Mucosa of stomach (tissue), 1 donor: ENCODE data around the gene VARS2.

Experiments
- H3K27me3 ChIP-seq: one replicate; pipeline ENCODE4 v1.7.0; 2013; ENCODE audit warnings: mild to moderate bottlenecking, low read length; ENCODE audit not compliant: control insufficient read depth, insufficient read depth
- H3K36me3 ChIP-seq: one replicate; pipeline ENCODE4 v1.7.0; 2013; ENCODE audit warnings: low read length; ENCODE audit not compliant: control insufficient read depth, insufficient read depth
- H3K4me1 ChIP-seq: one replicate; pipeline ENCODE4 v1.7.0; 2013; ENCODE audit warnings: mild to moderate bottlenecking, low read length; ENCODE audit not compliant: control insufficient read depth, insufficient read depth
- H3K4me3 ChIP-seq: one replicate; pipeline ENCODE4 v1.7.0; 2013; ENCODE audit warnings: low read length
- H3K9ac ChIP-seq: one replicate; pipeline ENCODE4 v1.7.0; 2013; ENCODE audit warnings: mild to moderate bottlenecking, low read length, moderate library complexity
- H3K9me3 ChIP-seq: one replicate; pipeline ENCODE4 v1.7.0; 2013; ENCODE audit warnings: mild to moderate bottlenecking, low read length, moderate library complexity; ENCODE audit not compliant: control insufficient read depth
- donor health status: Pancreatic carcinoma.

Gene VARS2

GRCh38 chr6:30886897-30887255, 27.2 kb upstream of the VARS2 start:
- Histone ChIP-seq H3K36me3 (peaks cover 22% of the 10 kb centered on the region), H3K9me3 (no peaks in the 10 kb centered on the region), H3K9ac (peak overlapping the region; percentile 85), H3K4me1 (peaks cover 41% of the 10 kb centered on the region), H3K4me3 (no peak overlapping the region), H3K27me3 (no peaks in the 10 kb centered on the region)

DNA sequence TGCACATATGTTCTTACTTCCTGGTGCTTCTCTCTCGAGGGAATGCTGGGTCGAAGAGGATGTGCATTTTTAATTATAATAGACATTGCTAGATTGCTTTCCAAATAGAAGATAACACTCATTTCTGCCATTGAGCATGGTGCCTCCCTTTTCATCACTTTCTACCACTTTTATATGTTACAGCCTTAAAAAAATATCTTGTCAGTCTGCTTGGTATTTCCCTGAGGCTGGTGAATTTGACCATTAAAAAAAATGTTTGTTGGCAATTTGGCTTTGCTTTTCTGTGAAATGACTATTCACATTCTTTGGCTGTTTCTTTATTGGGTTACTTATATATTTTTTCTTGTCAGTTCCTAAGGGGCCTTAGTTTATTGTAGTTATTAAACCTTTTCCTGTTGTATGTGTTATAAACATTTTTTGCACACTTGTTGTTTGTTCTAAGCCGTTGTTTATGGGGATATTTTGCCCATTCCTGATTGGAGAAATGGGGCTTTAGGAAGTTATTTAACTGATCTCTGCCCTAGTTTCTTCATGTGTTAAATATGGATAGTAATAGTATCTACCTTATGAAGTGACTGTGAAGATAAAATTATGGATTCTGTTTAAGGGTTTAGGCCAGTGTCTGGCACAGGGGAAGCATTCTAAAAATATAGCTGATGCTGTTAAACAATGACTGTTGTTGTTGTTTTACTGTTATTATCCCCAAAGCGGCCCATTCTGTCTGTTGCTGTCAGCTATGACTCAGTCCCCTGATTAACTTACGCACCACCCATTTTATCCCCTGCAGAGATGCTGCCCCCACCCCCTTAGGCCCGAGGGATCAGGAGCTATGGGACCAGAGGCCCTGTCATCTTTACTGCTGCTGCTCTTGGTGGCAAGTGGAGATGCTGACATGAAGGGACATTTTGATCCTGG, 25.9 kb upstream of the VARS2 start:
- Histone ChIP-seq H3K27me3 (no peaks in the 10 kb centered on the region), H3K4me3 (no peak overlapping the region), H3K4me1 (peaks cover 33% of the 10 kb centered on the region), H3K9ac (no peak overlapping the region), H3K9me3 (no peaks in the 10 kb centered on the region), H3K36me3 (peaks cover 34% of the 10 kb centered on the region)

DNA sequence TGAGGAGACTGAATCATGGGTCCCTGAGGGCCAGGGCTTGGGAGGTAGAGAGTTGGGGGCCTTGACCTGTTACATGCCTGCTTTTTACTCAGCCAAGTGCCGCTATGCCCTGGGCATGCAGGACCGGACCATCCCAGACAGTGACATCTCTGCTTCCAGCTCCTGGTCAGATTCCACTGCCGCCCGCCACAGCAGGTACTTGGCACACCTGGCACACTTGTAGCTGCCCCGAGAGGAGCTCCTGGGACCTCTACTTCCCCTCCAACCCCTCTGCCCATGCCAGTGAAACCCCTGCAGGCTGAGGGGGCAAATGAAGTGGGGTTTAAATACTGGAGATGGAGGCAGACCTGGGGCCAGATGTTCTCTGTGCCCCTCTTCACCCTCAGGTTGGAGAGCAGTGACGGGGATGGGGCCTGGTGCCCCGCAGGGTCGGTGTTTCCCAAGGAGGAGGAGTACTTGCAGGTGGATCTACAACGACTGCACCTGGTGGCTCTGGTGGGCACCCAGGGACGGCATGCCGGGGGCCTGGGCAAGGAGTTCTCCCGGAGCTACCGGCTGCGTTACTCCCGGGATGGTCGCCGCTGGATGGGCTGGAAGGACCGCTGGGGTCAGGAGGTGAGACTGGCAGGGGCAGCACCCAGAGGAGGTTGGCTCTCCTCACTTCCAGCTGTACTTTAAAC, 25.1 kb upstream of the VARS2 start:
- no peaks in the 10 kb centered on the region for H3K9me3 ChIP-seq
- H3K4me1 ChIP-seq: peaks cover 33% of the 10 kb centered on the region
- peaks cover 41% of the 10 kb centered on the region for H3K36me3 ChIP-seq
- H3K9ac ChIP-seq: no peak overlapping the region
- H3K4me3 ChIP-seq: no peak overlapping the region
- H3K27me3 ChIP-seq: no peaks in the 10 kb centered on the region

DNA sequence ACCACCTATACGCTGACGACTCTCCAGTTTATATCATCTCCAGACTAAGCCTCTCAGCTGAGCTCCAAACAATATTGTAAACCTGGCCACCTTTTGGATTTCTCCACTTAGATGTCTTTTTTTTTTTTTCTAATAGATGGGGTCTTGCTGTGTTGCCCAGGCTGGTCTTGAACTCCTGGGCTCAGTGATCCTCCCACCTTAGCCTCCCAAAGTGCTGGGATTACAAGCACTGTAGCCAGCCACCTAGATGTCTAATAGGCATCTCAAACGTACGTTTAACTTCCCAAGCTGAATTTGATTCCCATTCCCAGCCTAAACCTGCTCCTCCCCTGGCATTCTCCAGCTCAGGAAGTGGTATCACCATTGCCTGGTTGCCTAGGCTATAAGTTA, 24.5 kb upstream of the VARS2 start:
- no peak overlapping the region for H3K9ac ChIP-seq
- H3K4me3 ChIP-seq: no peak overlapping the region
- H3K27me3 ChIP-seq: no peaks in the 10 kb centered on the region
- peaks cover 46% of the 10 kb centered on the region for H3K36me3 ChIP-seq
- H3K9me3 ChIP-seq: no peaks in the 10 kb centered on the region
- peaks cover 33% of the 10 kb centered on the region for H3K4me1 ChIP-seq

- Histone ChIP-seq H3K4me1 (peaks cover 29% of the 10 kb centered on the region), H3K9me3 (no peaks in the 10 kb centered on the region), H3K27me3 (no peaks in the 10 kb centered on the region), H3K9ac (no peak overlapping the region), H3K4me3 (no peak overlapping the region), H3K36me3 (peaks cover 46% of the 10 kb centered on the region)
Measured at GRCh38 chr6:30889921-30890645, 24.0 kb upstream of the VARS2 start.

- no peak overlapping the region for H3K9ac ChIP-seq
Measured at GRCh38 chr6:30890646-30891449, 23.2 kb upstream of the VARS2 start.

GRCh38 chr6:30891450-30891723, 22.7 kb upstream of the VARS2 start:
- no peaks in the 10 kb centered on the region for H3K9me3 ChIP-seq
- H3K4me1 ChIP-seq: peaks cover 15% of the 10 kb centered on the region
- no peak overlapping the region for H3K4me3 ChIP-seq
- no peaks in the 10 kb centered on the region for H3K27me3 ChIP-seq
- peaks cover 46% of the 10 kb centered on the region for H3K36me3 ChIP-seq
- no peak overlapping the region for H3K9ac ChIP-seq

More at GRCh38 chr6:30890646-30891449, 23.2 kb upstream of the VARS2 start:
- H3K9me3 ChIP-seq: no peaks in the 10 kb centered on the region
- no peak overlapping the region for H3K4me3 ChIP-seq
- H3K36me3 ChIP-seq: peaks cover 46% of the 10 kb centered on the region
- H3K27me3 ChIP-seq: no peaks in the 10 kb centered on the region
- H3K4me1 ChIP-seq: peaks cover 21% of the 10 kb centered on the region

DNA sequence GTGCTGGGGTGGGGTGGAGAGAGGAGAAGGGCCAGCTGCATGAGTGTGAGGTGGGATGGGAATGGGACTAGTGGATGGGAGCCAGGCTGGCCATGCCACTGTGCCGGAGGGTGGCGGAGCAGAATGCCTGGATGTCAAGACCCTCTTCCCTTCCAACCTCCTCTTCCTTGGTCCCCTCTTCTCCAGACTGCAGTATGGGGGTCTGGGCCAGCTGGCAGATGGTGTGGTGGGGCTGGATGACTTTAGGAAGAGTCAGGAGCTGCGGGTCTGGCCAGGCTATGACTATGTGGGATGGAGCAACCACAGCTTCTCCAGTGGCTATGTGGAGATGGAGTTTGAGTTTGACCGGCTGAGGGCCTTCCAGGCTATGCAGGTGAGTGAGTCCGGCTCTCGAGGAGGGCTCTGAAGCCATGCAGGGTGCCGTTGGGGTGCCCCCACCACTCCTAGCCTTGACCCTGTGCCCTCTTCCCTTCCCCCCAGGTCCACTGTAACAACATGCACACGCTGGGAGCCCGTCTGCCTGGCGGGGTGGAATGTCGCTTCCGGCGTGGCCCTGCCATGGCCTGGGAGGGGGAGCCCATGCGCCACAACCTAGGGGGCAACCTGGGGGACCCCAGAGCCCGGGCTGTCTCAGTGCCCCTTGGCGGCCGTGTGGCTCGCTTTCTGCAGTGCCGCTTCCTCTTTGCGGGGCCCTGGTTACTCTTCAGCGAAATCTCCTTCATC, 22.1 kb upstream of the VARS2 start:
- Histone ChIP-seq H3K9ac (no peak overlapping the region), H3K4me3 (no peak overlapping the region), H3K36me3 (peaks cover 46% of the 10 kb centered on the region), H3K9me3 (no peaks in the 10 kb centered on the region), H3K27me3 (no peaks in the 10 kb centered on the region), H3K4me1 (peaks cover 10% of the 10 kb centered on the region)

- H3K9ac ChIP-seq: peak overlapping the region; percentile 11
- H3K27me3 ChIP-seq: no peaks in the 10 kb centered on the region
- H3K4me3 ChIP-seq: no peak overlapping the region
- H3K36me3 ChIP-seq: peaks cover 48% of the 10 kb centered on the region
- peaks cover 9% of the 10 kb centered on the region for H3K4me1 ChIP-seq
- H3K9me3 ChIP-seq: no peaks in the 10 kb centered on the region
Measured at GRCh38 chr6:30893001-30893591, 20.9 kb upstream of the VARS2 start.

DNA sequence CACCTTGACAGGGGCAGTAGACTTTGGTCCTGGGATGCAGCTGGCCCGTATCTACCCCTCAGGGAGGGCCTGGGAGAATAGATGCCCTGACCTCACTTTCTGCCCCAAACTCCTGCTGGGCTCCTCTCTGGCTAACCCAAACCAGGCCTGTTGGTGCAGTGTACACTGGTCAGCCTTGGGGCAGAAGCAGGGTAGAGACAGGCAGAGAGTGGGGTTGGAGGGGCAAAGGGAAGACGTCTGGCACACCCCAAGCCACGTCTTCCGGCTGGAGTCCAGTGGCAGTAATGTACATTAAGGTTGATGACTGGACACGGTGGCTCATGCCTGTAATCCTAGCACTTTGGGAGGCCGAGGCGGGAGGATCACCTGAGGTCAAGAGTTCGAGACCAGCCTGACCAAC, 20.4 kb upstream of the VARS2 start:
- no peaks in the 10 kb centered on the region for H3K9me3 ChIP-seq
- no peaks in the 10 kb centered on the region for H3K27me3 ChIP-seq
- H3K9ac ChIP-seq: no peak overlapping the region
- H3K4me1 ChIP-seq: peaks cover 9% of the 10 kb centered on the region
- H3K36me3 ChIP-seq: peaks cover 54% of the 10 kb centered on the region
- H3K4me3 ChIP-seq: no peak overlapping the region

- no peak overlapping the region for H3K9ac ChIP-seq
- H3K36me3 ChIP-seq: peaks cover 61% of the 10 kb centered on the region
- H3K4me1 ChIP-seq: peaks cover 8% of the 10 kb centered on the region
- H3K27me3 ChIP-seq: no peaks in the 10 kb centered on the region
- no peaks in the 10 kb centered on the region for H3K9me3 ChIP-seq
- H3K4me3 ChIP-seq: no peak overlapping the region
Measured at GRCh38 chr6:30894381-30894780, 19.7 kb upstream of the VARS2 start.
